C4-2B (cell line): ENCODE results near the gene DAZL.
A peak's percentile ranks its signal among the peaks of the same experiment; 100 is the strongest.

Experiments
- H3K27ac ChIP-seq: fragments of 450-650 bp; 2 replicates; pipeline ENCODE4 v1.5.1; 2017
- CTCF ChIP-seq: fragments of 450-650 bp; conservative IDR thresholded peaks from 2 replicates; pipeline ENCODE4 v1.5.1; 2017; ENCODE audit warnings: mild to moderate bottlenecking
- ZFX ChIP-seq: fragments of 450-650 bp; IDR thresholded peaks from 2 replicates; pipeline ENCODE4 v1.6.1; 2017

DAZL gene

DNA sequence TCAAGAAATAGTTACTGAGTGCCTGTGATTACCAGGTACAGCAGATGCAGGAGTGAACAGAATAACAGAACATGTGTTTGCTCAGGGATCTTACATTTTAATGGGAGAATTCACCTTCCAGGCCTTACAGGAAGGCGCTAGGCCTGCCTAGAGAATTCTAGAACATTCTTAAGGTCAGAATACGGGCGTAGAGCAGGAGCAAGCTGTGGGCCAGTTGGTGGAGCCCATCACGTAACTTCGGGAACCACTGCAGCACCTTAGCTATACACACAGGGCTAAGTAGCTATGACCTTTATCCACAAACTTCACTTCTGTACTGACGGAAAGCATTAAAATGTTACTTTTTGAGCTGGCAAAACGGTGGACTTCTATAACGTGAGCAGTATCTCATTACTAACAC, 743 bp upstream of the DAZL start:
- TF ChIP-seq CTCF (no peak), ZFX (no peak)
- H3K27ac ChIP-seq, result no peak overlapping the region

DNA sequence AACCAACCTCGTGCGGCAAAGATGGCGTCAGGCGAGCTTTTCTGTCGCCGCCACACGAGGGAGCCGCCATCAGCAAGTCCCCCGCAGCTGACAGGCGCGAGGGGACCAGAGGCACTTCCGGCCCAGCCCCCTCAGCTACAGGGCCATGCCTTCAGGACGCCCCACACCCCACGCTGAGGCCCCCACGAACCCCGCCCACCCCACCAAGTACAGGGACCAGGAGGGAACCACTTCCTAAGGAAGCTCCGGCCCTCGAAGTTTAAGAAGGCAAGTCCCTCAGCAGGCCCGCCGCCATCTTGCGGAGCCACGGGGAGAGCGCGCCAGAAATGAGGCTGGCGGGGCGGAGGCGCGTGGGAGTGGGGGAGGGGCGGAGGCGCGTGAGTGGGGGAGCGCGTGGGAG, 790 bp downstream of the DAZL start:
- H3K27ac ChIP-seq, result no peak overlapping the region
- no peak for TF ChIP-seq ZFX
- no peak for TF ChIP-seq CTCF

DNA sequence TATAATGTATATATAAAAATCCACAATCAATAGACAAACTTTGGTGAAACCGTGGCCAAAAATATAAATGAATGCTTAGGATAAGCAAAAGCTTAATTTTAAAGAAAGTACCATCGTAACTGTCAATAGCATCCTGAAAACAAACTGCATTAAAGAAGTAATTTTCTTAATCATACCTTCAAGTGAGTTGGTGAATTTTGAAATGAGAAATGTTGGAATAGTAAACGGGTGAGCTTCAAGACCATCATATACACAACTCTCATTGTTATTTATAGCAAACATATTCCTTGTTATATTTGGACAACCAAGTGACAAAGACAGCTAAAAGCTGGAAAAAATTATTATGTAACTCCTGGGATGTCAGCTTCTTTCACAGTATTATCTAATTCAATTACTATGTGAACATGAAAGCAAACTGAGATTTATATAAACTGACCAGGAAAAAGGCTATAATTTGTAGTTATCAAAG, 3.7 kb downstream of the DAZL start:
- H3K27ac ChIP-seq, result no peak overlapping the region
- TF ChIP-seq ZFX, result no peak
- TF ChIP-seq CTCF, result peak; percentile 56

GRCh38 chr3:16600780-16601536, 4.3 kb downstream of the DAZL start:
- no peak overlapping the region for H3K27ac ChIP-seq
- TF ChIP-seq ZFX, result no peak
- TF ChIP-seq CTCF, result peak; percentile 83

GRCh38 chr3:16599694-16600093, 5.5 kb downstream of the DAZL start:
- H3K27ac ChIP-seq, result no peak overlapping the region
- TF ChIP-seq ZFX (no peak), CTCF (no peak)

DNA sequence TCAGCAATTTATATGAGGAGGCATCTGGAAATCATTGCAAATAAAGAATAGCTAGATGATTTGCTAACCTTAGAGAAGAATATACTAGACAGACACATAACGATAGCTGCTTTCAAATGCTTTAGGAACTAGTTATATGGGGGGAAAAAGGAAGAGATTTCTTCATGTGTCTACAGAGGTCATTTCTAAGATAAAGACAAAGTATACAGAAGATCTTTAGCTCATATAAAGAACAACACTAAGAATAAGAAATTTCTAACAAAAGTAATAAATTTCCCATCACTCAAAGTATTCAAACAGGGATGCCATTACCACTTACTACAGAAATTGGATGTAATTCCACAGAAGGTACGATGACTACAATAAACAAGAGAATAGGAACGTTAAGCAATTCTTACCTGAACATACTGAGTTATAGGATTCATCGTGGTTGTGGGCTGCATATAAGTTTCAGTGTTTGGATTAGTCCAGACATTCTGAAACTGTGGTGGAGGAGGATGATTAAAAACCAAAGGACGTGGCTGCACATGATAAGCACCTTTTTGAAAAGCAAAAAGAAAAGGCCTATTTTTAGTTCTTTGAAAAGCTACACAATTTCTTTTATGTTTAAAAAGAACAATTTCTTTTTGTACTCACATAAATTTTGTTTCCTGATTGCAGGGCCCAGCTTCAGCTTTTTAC, 8.7 kb downstream of the DAZL start:
- TF ChIP-seq ZFX (no peak), CTCF (no peak)
- no peak overlapping the region for H3K27ac ChIP-seq

- no peak for TF ChIP-seq ZFX
- no peak for TF ChIP-seq CTCF
- H3K27ac ChIP-seq, result no peak overlapping the region
Observed at GRCh38 chr3:16595778-16596177, 9.4 kb downstream of the DAZL start.
